HG03378 (cell line): ENCODE data around the gene CNOT10.

Source experiments
- ATAC-seq: cut with Tn5 transposase; IDR thresholded peaks from one replicate; pipeline ENCODE4 v1.9.1; 2021; ENCODE audit warnings: mild to moderate bottlenecking, moderate library complexity; ENCODE audit not compliant: unreplicated experiment

The CNOT10 gene

GRCh38 chr3:32816439-32817256 is 131.7 kb downstream of the CNOT10 start:
- ATAC-seq = no peak

- ATAC-seq = no peak
Measured at GRCh38 chr3:32817257-32817557, 132.2 kb downstream of the CNOT10 start.

GRCh38 chr3:32817558-32818228 is 132.7 kb downstream of the CNOT10 start, which contains the start of gene TRIM71:
Gene TRIM71, plus strand, starts transcription at chr3:32817997. Its CDS starts 84 bp downstream, at chr3:32818081.
- no peak for ATAC-seq

- no peak for ATAC-seq
Measured at GRCh38 chr3:32818229-32818969, 133.4 kb downstream of the CNOT10 start.

- ATAC-seq = no peak
Measured at GRCh38 chr3:32818970-32819511, 134.1 kb downstream of the CNOT10 start.

GRCh38 chr3:32819551-32820348 is 134.8 kb downstream of the CNOT10 start:
- no peak for ATAC-seq

- no peak for ATAC-seq
Measured at GRCh38 chr3:32820430-32820829, 135.4 kb downstream of the CNOT10 start.

- ATAC-seq = no peak
Measured at GRCh38 chr3:32820971-32821685, 136.1 kb downstream of the CNOT10 start.

- no peak for ATAC-seq
Measured at GRCh38 chr3:32821686-32822296, 136.8 kb downstream of the CNOT10 start.

GRCh38 chr3:32822609-32823498 is 137.9 kb downstream of the CNOT10 start:
- ATAC-seq = no peak
